ENCODE data around the gene ATP11A.

ATP11A gene

DNA sequence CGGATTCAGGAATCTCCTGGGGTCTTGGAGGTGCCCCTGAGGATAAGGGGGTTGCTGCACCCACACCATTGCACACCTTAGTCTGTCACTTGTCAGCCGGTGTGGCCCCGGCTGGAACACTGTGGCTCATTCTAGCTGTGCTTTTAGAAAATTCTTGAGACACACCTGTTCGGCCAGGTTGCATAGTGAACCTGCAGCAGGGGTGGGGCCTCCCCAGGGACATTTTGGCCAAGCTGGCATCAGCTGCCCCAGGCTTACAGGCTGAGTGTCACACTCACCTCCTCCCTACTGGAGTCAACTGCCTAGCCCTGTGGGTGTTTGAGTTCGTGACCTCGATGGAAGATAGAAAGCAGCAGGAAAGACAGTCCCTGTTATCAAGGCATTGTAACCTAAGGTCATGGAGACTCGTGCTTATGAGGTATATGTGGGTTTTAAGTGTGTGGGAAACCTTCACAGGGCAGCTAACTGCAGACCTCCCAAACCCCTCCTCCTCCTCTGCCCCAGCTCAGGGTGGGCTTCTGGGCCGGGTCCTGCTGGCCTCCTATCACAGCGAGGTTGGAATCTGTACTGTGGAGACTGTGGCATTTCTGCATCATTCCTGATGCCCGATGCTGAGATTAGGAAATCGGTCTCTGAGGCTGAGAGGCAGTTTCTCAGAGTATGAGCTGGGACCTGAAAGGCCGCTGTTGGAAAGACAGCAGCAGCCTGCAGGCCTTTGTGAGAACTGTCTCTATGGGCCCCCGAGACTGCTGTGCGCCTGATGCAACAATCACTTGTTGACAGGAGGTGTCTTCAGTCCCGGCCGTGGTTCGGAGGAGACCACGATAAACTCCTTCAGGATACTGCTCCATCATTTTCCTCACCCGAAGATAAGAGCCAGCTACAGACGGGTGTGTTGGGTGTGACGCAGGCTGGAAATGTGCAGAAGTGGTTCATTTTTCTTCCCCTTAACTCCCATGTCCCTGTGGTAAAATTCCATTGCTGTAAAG, 72.2 kb downstream of the ATP11A start:
- no peak for DNase-seq (ENCODE audit: low read depth)

DNA sequence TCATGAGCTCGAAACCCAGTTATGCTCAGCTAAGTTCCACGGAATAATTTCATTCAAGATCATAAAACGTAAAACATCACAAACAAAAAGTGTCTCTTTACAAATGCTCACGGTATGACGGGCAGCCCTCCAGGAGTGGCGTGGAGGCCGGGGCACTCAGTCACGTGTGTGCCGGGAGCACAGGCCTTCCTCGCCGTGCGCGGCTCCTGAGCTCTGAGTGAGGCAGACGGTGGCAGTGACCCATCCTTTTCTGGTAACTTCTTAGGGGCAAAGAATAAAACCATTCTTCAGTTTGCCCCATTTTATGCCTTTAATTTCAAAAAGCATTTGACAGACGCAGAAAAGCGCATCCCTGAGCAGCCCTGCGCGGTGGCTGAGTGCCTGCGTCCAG, 72.8 kb downstream of the ATP11A start:
- no peak for DNase-seq (ENCODE audit: low read depth)

DNA sequence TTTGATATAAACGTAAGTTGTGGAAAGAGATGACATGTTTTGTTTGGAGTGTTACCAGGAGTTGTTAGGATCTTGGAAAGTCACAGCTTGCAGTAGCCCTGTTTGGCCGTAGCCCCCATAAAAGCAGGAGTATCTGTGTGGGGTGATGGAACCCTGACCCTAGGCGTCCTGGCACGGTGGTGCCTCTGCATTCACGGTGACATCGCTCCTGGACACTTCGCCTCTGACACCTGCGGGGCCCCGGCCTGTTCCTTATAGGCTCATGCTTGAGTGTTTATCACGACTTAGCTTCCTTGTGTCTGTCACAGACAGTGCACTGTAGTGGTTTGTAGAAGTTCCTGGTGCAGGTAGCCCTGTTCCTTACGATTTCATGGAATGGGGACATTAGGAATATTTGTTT, 74.2 kb downstream of the ATP11A start:
- DNase-seq (ENCODE audit: low read depth) = no peak

DNA sequence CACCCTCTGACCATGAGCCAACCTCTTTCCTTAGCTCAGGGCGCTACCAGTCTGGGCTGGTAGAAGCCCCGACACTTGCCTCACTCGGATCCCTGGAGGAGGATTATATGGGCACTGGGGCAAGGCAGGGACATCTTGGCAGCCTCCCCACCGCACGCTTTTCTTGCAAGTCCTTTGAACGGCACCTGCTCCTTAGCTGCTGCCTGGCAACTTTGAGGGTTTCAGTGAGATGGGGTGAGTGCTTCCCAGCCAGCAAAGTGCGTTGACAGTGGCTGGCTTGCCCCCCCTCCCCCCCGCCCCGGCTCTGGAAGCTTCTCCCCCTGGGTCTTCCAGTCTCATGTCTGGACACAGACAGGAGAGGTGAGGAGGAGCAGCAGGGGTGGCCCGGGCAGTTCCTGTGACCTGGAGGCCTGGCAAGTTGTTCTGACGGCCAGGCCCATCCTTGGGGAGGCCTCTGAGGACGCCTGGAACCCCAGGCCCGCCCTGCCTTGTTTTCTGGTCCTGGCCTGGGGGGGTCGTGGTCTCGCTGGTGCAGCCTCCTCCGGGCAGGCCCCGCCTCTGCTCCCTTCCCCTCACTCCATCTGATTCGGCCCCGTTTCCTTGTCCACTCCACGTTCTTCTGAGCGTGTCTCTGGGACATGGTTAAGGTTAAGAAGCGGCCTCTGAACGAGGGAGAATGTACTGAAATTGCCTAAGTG, 75.2 kb downstream of the ATP11A start:
- no peak for DNase-seq (ENCODE audit: low read depth)

DNA sequence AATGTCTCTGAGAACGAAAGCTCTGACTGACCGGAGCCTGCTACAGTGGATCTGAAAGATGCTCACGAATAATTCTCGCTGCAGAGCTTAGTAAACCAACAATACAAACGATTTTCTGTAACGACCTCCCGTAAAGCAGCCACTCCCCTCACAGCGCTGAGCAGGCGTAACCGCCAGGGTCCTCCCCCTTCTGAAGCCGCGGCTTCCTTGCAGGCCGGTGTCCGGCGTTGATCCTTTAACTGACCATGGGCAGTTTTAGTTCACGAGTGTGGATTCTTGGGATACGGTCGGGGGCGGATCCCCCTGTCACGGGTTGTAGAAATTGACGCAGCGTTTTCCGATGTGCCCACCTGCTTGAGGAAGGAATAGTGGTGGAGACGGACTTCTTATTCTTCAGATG, 75.9 kb downstream of the ATP11A start:
- no peak for DNase-seq (ENCODE audit: low read depth)

DNA sequence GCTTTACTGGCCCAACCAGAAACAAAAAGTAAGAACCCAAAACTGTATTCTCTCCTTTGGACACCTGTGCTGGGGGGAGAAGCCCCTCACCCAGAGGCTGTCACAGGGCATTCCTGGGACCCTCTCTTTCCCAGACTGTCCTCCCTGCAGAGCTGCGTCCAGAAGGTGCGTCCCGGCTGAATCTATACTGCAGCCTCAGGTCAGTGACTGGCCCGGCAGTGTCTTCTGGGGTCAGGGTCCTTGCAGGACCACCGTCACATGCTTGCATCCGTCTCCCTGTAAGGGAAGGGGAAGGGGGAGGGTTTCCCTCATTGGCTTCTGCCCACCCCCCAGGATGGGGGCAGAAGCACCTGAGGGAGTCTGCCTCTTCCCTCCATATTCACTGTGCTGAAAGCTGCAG, 76.5 kb downstream of the ATP11A start:
- DNase-seq (ENCODE audit: low read depth) = no peak

DNA sequence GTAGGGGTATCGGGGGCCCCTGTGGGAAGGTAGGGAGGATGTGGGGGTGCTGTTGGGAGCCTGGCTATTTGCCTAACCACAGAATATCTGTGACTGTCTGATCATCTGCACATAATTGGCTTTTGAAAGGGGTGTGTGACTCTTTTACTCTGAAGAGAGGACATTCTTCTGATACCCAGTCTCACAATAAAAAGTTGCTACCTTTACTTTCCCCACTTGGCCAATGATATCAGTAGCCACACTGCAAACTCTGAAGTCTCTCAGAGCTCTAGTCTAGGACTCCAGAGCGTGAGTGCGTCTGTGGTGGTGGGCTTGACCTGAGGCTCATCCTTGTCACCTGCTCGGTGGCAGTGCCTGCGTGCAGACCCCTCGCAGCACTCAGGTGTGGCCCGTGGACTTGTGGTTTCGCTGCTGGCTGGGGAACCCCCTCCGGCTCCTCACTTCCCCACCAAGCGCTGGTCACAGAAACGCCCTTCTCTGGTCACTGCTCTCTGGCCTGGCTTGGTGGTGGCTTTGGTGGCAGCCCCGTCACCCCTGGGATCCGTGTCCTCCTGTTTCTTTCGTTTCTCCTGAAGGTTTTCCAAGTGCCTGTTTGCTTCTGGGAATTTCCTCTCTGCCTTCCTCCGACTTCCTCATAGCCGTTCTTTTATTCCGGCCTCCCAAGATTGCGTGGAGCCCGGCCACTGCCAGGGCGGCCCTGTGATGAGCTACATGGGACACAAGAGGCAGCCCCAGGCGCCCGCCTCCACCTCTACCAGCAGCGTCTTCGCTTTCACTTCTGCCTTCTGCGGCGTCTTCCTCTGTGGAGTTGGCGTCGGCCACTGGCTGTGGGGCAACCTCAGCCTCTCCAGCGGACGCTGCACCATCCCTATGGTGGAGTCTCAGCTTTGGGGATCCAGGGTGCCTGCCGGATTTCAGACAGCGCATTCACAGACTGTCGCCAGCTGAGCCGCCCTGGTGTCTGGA, 78.0 kb downstream of the ATP11A start:
- DNase-seq (ENCODE audit: low read depth) = no peak

DNA sequence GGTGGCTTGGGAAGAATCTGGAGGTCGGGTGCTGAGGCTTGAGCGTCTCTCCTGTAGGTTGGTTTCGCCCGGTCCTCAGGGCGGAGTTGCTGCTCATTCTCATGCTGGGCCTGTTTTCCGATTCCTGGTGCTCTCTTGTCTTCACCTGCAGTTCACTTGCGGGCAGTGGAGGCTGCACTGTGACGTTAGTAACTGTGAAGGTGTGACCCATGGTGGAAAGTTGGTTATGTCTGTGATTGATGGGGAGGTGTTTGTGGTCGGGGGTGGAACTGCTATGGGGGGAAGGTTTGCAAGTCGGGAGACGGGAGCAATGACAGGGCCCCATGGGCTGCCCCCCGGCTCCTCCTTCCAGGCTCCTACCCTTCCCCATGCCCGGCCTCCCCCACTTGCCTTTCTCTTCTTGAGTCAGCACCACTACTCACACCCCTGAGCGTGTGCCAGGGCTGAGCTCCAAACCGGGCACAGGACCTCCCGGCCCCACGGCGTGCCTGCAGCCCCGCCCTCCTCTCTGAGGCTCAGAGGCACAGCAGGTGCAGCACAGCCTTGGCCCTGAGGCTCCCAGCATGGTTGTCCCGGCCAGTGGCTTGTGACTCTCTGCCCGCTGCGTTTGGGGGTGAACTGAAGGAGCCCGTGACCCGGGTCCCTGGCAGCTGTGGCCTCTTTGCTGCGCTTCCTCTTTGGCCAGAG, 79.1 kb downstream of the ATP11A start:
- DNase-seq (ENCODE audit: low read depth) = peak; percentile 24

DNA sequence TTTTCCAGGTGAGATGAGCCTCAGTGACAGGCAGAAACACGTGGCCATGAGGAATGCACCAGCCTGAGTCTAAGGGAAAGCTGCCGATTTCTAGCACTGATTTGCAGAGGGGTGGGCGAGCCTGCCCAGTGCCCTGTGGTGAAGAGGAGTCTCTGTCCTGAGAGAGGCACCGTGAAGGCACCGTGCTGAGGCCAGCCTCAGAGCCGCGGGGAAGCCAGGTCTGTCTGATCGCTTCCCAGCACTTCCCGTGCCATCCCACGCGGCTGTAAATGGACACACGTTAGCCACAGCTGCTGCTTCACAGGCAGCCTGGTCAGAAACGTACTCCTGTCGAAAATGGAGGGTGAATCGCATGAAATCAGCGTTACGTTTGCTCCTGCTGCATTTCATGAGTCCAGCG, 79.8 kb downstream of the ATP11A start:
- DNase-seq (ENCODE audit: low read depth) = no peak

DNA sequence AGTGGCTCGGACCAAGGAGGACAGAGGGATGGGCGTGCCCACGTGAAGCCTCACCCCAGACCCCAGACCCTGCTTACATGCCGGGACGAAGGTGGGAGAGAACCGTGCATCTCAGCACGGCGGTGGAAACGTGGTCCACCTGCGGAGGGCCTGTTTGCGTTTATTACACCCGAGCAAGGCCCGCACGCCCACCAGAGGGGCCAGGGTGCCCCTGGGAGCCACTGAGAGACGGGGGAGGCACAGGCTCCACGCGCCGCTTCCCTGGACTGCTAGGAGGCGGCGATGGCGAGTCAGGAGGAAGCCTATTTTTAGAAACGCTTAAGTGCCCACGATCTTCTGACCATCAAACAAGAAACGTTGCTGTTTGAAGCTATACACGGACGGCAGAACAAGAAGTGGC, 80.7 kb downstream of the ATP11A start:
- DNase-seq (ENCODE audit: low read depth) = no peak

DNA sequence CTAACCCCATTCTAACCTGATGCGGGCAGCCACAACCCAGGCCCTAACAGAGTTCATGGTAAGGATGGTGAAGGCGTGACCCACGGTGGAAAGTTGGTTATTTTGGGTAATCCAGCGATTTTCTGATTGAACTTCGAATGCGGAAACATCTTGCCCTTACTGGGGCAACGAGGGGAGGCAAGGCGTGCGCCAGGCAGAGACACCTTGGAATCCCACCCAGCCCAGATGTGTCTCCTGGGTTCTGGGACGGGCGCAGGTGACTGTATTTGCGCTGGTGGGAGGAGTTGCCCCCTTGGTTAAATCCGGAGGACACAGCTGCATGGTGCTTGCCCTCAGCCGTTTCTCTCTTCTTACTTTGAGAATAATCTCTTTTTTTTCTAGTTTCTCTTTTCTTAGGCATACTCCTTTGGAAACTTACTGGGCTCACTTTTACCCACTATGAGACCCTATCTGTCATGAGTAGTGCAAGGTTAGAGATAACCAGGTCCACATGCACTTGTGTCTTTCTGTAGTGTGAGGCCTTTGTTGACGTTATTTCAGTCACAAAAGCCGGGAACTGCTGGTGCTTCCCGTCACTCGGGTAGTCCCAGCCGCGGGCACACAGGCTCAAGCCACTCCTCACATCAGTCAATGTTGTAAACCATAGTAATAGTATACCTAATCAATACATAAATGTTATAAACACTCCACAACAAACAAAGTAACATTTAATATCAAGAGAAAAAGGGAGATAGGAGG, 81.5 kb downstream of the ATP11A start:
- DNase-seq (ENCODE audit: low read depth) = no peak

DNA sequence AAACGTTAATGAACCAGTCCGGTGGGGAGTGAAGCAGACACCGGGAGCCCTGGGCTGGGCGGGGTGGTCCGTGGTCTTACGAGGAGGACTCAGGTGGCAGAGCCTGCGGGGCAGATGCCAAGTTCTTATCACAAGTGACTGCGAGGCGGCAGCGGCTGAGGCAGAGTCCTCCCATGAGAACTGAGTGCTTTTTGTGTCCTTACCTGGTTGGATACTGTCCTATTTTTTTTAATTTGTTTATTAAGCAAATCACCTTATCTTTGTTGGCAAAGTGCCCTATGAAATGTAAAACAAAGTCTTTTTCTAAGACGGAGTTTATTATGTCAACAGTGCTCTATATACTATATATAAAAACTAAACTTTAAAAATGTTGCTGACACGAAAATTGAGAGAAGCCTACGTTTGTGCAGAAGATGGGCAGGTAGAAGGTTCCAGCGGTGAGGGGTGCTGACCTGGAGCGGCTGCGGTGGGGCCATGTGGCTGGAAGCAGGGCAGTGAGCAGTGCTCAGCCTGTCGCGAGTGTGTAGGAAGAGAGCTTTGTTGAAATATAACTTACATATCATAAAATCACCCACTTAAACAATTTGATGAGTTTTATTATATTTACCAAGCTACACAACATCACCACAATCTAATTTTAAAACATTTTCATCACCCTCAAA, 82.2 kb downstream of the ATP11A start:
- DNase-seq (ENCODE audit: low read depth) = no peak

DNA sequence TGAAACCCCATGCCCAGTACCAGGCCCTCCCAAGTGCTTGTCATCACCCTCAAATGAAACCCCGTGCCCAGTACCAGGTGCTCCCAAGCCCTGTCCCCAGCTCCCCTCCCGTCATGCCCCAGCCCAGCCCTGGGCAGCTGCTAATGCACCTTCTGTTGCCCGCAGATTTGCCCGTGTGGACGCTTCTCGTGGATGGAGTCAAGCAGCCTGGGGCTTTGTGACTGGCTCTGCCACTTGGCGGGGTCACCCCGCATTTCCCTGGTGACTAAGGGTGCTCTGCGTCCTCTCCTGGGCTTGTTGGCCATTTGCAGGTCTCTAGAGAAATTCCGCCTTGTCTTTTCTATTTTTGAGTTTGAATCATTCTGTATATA, 82.7 kb downstream of the ATP11A start:
- DNase-seq (ENCODE audit: low read depth) = no peak

DNA sequence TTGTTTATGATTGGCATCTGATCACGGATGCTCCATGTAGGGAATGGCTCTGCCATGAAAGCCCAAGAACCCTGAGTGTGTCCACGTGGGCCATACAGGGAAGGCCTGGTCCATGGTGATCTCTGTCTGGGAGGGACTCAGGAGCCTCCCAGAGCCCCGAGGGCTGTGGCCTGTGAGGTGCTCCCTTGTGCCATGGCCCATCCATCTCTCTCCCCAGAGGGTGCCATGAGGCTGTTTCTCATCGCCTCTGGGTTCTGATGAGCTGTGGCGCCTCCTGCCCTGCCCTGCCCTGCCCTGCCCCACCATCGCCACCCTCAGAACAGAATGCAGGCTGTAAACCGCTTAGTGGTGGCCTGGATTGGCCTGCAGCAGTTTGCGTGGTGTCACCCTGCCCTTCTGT, 83.1 kb downstream of the ATP11A start:
- DNase-seq (ENCODE audit: low read depth) = no peak

DNA sequence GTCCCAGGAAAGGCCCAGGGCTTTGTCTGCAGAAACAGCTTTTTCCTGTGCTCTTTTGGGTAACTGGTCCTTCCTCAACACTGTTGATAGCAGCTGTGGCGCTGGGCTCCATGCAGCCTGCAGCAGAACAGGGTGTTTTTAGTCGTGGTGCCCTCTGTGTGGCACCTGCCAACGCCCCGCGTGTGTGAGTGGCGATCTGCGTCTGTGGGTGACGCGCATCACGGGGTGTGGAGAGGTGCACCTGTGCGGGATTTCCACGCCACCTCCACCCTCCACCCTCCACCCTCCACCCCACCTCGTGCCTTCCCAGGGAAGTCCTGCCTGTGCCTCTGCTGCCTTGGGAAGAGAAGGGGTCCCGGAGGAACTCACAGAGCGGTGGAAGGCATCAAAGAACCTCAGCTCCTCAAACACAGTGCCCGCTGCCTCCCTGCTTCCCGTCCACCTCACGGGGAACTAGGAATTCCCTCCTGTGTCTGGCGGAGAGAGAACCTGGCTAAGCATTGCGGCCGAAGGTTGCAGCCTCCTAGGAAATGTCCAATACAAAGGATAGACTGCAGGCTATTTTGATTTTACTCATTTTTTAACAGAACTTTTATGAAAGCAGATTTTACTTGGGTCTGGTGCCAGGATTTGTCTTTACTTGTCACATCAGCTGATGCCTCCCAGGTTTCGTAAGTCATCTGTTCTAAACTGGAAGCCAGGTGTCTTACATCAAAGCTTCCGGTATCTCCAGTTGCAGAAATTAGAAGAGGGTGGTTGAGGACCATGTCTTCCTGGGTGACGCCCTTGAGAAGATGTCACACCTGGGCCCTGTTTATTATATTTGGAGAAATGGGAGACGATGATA, 84.0 kb downstream of the ATP11A start:
- DNase-seq (ENCODE audit: low read depth) = no peak

DNA sequence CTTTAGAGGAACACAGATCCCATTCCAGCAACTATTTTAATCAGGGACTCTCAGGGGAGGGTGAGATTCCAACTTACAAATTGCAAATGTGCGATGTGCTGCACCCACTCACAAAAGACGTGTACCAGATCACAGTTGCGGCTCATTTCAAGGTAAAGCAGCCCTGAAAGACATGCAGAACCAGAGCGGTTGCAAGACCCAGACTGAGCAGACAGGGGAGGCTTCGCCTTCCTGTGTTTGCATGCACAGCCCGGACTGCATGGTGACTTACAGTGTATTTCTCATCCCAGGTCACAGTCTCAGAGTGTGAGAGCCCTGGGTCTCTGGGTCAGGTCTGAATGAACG, 84.6 kb downstream of the ATP11A start:
- DNase-seq (ENCODE audit: low read depth) = no peak

DNA sequence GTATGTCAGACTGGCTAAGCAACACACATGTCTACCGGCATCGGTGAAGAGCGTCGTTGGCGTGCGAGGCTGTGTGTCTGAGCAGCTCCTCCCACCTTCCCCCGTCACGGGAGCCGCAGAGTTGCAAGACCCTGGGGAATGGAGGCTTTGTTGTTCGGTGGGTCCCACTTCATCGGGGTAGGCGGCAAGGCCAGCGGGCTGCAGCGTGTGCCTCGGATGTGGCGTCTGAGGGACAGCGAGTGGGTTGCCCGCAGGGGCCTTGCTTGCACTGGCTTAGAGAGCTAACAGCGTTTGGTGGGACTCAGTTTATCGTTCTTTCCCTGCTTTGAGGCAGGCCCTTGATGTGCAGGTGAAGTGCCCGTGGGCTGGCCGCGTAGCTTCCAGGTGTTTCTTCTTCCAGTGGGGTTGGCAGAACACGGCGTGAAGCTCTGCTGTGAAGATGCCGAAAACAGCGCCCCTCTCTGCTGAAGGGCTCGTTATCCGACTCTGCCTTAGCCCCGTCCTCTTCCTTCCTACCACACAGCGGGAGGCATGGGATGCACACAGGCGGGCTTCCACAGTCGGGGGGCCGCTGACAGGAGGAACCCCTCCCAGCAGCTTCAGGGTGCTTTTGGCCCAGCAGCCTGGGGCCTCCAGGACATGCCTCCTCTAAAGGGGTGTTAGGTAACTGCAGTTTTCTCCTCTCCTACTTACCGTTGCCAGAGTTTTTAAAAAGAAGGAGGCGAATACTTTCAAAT, 85.2 kb downstream of the ATP11A start:
- no peak for DNase-seq (ENCODE audit: low read depth)

DNA sequence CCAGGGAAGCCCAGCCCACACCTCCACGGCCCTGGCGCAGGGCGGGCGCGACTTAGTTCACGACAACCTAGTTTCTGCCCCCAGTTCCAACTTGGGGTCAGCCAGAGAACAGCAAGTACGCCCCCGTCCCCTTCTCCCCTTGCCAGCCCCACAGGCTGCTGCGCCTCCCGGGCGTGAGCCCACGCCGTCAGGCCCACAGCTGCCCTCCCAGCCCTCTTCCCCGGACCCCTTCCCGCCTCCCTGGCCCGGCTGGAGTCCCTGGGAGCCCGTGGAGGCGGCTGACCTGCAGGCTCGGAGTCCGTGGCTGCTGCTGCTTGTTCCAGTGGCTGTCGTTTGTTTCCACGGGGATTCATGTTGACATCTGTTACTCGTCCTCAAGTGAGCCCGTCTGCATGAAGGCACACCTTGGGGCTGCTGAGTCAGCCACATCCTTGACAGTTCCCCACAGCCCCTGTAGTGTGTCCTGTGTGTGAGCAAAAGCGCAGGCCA, 86.0 kb downstream of the ATP11A start:
- DNase-seq (ENCODE audit: low read depth) = no peak

DNA sequence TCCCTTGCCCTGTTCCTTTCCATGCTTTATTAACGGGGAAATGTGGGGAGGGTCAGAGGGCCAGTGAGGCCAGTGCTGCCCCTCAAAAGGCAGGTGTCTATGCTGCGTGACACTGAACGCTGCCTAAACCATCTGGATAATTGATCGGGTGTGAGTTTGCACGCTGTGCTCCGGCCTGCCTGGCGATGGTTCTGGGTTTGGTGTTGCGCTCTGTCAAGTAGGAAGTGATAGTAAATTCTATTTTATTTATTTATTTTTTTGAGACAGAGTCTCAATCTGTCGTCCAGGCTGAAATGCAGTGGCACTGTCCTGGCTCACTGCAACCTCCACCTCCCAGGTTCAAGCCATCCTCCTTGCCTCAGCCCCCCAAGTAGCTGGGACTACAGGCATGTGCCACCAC, 86.5 kb downstream of the ATP11A start:
- no peak for DNase-seq (ENCODE audit: low read depth)

Data from stimulated activated CD8-positive, alpha-beta memory T cell treated with anti-CD3 and anti-CD28 coated beads, Interleukin-4, amount 100 ng/mL, for 24 hours (primary cell).